Measurements from ENCODE around the gene MRPL32.

GRCh38 chr7:42886893-42887505 is 45.2 kb upstream of the MRPL32 start:
- no peak for TF ChIP-seq CTCF (IDR thresholded peaks at IDR 0.05)
- no peak for TF ChIP-seq POLR2A (IDR thresholded peaks at IDR 0.05)
- no peak for TF ChIP-seq EP300 (IDR thresholded peaks at IDR 0.05)
